Immature natural killer cell (primary cell): ENCODE results near the gene MSS51. TPM values are rescaled to one million over a fixed set of nuclear protein-coding genes. Genes with fewer than 3 reads are reported as not detected.

Experiments
- polyA plus RNA-seq, 3 donors: library from polyadenylated mRNA; unstranded; fragments of 300-500 nt; fragmentation: Illumina TruSeq; gene quantifications; one replicate each; pipeline ENCODE4 v1.2.3, GENCODE V29; 2021

MSS51 gene
- polyA plus RNA-seq, 3 donors from 2014 or later: 0.16 to 0.38 TPM; not detected in 1

Other genes with a start within 250 kb of the MSS51 start
- 10 to 100 TPM; 26.4 to 27.6 (median 26.9) TPM for gene DNAJC9, start 186.3 kb downstream of the MSS51 start, polyA plus RNA-seq
- gene MRPS16, start 180.9 kb downstream of the MSS51 start, polyA plus RNA-seq: 100 to 1,000 TPM in 1 of 3 donors, 10 to 100 TPM in 2; 74.2 to 102 (median 98.9) TPM
- gene CFAP70, start 74.7 kb downstream of the MSS51 start, polyA plus RNA-seq: under 1 TPM in 1 of 3 donors, not detected in 2; 0.16 TPM
- gene ANXA7, start 19.5 kb downstream of the MSS51 start, polyA plus RNA-seq: 100 to 1,000 TPM; 119 to 234 (median 136) TPM
- gene PPP3CB, start 62.5 kb upstream of the MSS51 start, polyA plus RNA-seq: 1 to 10 TPM; 6.9 to 8.7 (median 8.3) TPM
- 1 to 10 TPM in 1 of 3 donors, under 1 TPM in 1, not detected in 1; 0.48 to 1.6 TPM for gene USP54, start 157.8 kb upstream of the MSS51 start, polyA plus RNA-seq
- gene MYOZ1, start 207.9 kb upstream of the MSS51 start, polyA plus RNA-seq: not detected
- gene SYNPO2L, start 222.5 kb upstream of the MSS51 start, polyA plus RNA-seq: not detected